ENCODE results near the gene SPEN. TPM values are rescaled to one million over a fixed set of nuclear protein-coding genes. Genes with fewer than 3 reads are reported as not detected.

SPEN gene
- polyA plus RNA-seq, 4 donors: 50.3 to 64.7 (median 56.2) TPM

- DNase-seq (ENCODE audit: low read depth in 4 of 4, low spot score in 3 of 4): no peak
These were observed 4.7 kb downstream of the SPEN start for GRCh38 chr1:15852036-15852827.

- DNase-seq (ENCODE audit: low read depth in 4 of 4, low spot score in 3 of 4): no peak
These were observed 5.4 kb downstream of the SPEN start for GRCh38 chr1:15852828-15853302.

GRCh38 chr1:15856888-15857287 lies 9.4 kb downstream of the SPEN start:
- DNase-seq (ENCODE audit: low read depth in 4 of 4, low spot score in 3 of 4): no peak

DNA sequence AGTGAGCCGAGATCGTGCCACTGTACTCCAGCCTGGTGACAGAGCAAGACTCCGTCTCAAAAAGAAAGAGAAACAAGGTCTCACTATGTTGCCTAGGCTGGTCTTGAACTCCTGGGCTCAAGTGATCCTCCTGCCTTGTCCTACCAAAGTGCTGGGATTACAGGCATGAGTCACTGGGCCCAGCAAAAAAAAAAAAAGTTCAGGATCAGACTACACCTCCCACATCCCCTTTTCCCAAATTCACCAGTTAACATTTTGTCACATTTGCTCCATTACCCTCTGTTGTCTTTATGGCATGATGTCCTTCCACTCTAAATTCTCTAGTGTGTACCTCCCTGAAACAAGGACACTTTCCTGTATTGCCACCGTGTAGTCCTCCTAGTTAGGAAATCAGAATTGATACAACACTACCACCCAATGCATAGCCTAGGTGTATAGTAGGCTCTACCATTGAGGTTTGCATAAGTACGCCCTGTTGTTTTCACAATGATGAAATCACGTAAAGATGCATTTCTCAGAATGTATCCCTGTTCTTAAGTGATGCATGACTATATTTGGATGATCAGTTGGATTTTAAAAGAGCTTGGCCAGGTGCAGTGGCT lies 10.7 kb downstream of the SPEN start:
- DNase-seq (ENCODE audit: low read depth in 4 of 4, low spot score in 3 of 4): no peak

DNA sequence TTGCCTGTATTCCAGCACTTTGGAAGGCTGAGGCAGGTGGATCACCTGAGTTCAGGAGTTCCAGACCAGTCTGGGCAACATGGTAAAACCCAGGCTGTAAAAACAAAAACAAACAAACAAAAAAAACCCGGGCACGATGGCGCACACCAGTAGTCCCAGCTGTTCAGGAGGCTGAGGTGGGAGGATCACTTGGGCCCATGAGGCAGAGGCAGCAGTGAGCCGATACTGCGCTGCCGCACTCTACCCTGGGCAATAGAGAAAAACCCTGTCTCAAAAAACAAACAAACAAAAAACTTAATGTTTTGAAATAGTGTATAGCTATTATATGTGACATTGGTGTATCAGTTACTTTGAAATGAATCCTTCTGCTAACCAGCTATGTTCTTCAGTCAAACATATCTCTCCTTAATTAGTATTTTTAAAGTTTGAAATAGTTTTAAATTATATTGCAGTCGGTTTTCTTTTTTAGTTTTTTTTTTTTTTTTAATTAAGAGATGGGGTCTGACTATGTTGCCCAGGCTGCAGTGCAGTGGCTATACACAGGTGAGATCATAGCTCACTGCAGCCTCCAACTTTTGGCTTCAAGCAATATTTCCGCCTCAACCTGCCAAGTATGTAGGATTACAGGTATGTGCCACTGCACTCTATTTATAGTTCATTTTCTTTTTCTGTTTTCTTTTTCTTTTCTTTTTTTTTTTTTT lies 11.3 kb downstream of the SPEN start:
- DNase-seq (ENCODE audit: low read depth in 4 of 4, low spot score in 3 of 4): no peak

DNA sequence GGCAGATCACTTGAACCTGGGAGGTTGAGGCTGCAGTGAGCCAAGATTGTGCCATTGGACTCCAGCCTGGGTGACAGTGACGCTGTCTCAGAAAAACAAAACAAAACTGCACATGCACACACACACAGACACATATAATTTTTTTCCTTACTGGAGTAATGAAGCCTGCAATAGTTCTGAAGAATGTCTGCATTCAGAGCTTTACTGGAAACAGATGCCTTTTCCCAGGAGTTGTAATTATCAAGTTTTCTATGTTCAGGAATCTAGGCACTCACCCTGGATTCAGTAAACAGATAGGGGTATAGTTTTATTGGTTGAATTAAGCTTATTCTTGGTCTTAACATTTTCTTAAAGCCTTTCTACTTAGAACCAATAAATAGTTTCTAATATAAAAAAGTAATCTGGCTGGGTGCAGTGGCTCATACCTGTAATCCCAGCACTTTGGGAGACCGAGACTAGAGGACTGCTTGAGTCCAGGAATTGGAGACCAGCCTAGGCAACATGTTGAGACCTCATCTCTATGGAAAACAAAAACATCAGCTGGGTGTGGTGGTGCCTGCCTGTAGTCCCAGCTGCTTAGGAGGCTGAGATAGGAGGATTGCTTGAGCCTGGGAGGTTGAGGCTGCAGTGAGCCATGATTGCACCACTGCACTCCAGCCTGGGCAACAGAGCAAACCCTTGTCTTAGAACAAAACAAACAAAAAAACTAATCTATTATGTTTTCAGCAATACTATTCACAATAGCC lies 15.8 kb downstream of the SPEN start:
- DNase-seq (ENCODE audit: low read depth in 4 of 4, low spot score in 3 of 4): no peak

GRCh38 chr1:15866721-15867201 lies 19.3 kb downstream of the SPEN start:
- no peak for DNase-seq (ENCODE audit: low read depth in 4 of 4, low spot score in 3 of 4)

DNA sequence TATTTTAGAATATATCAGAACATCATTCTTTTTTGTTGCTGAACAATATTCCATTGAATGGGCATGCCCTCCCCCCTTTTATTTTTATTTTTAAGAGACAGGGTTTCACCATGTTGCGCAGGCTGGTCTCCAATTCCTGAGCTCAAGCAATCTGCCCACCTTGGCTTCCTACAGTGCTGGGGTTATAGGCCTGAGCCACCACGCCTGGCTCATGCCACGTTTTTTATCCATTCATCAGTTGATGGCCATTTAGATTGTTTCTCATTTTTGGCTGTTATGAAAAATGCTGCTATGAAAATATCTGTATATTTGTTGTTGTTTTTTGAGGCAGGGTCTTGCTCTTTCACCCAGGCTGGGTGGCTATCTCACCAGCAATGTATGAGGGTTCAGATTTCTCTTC lies 19.8 kb downstream of the SPEN start:
- no peak for DNase-seq (ENCODE audit: low read depth in 4 of 4, low spot score in 3 of 4)

GRCh38 chr1:15869413-15869812 lies 21.9 kb downstream of the SPEN start:
- DNase-seq (ENCODE audit: low read depth in 4 of 4, low spot score in 3 of 4): no peak

- no peak for DNase-seq (ENCODE audit: low read depth in 4 of 4, low spot score in 3 of 4)
These were observed 22.9 kb downstream of the SPEN start for GRCh38 chr1:15870421-15870820.

DNA sequence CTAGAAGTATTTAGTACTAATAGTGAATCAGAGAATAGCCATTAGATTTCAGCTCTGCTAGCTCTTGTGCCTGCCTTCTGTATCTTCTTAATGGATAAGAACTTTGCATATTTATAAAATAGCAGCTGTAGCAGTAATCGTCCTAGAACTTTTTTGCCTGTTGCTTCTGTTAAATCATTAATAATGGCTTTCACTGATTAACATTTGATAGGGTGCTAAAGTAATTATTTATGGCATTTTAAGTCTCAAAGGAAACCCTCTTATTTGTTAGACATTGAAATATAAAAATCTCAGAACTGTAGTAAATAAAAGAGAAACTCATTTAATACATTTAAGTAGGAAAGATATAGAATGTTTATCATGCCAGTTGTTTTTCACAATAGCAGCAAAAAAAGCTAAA lies 27.0 kb downstream of the SPEN start:
- DNase-seq (ENCODE audit: low read depth in 4 of 4, low spot score in 3 of 4): no peak

GRCh38 chr1:15876357-15877055 lies 29.0 kb downstream of the SPEN start:
- DNase-seq (ENCODE audit: low read depth in 4 of 4, low spot score in 3 of 4): no peak

- no peak for DNase-seq (ENCODE audit: low read depth in 4 of 4, low spot score in 3 of 4)
These were observed 34.5 kb downstream of the SPEN start for GRCh38 chr1:15881961-15882360.

DNA sequence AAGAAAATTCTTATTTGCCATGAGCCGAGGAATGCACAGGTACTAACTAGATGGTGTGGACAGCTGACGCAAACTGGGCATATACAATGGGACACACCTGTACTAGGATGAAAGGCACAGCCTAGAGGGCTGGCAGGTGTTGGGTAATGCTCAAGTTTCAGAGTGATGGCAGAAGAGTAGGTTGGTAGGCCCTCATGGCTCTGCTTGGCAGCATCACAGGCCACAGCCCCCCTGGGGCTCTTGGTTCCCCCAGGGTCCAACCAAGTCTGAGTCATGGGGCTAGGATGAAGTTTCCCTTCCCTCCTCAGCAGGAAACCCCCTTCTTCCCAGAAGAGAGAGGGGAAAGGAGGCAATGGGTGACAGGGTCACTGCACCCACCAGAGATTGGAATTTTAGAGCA lies 35.2 kb downstream of the SPEN start:
- DNase-seq (ENCODE audit: low read depth in 4 of 4, low spot score in 3 of 4): no peak

DNA sequence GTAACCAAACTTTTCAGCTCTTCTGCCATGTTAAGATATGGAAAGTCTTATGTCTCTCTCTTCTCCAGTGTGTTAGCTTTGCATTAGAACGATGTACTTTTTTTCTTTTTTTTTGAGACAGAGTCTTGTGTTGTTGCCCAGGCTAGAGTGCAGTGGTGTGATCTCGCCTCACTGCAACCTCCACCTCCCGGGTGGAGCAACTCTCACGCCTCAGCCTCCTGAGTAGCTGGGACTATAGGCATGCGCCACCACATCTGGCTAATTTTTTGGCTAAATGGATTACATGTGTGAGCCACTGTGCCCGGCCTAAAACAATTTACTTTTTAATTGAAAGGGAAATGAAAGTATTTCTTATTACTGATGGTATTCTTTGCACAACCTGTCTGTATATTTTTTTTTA lies 35.8 kb downstream of the SPEN start:
- DNase-seq (ENCODE audit: low read depth in 4 of 4, low spot score in 3 of 4): no peak

GRCh38 chr1:15884477-15884876 lies 37.0 kb downstream of the SPEN start:
- DNase-seq (ENCODE audit: low read depth in 4 of 4, low spot score in 3 of 4): no peak

DNA sequence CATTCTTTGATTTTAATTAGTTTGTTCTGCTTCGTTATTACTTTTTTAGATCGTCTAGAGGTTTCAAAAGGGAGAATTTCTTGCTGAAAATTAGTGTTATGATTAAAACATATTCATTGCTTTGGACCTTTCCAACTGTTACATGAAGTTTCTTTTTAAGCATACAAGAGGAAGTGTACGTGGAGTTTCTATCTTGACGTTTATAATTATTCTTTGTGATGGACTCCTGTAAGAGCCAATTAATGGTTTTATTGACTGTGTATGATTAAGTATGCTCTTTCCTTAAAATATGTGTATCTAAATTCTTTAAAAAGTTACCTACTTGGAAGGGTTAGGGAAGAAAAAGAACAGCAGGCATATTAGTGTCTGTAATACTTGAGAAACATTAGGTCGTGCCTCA lies 37.8 kb downstream of the SPEN start:
- DNase-seq (ENCODE audit: low read depth in 4 of 4, low spot score in 3 of 4): no peak

DNA sequence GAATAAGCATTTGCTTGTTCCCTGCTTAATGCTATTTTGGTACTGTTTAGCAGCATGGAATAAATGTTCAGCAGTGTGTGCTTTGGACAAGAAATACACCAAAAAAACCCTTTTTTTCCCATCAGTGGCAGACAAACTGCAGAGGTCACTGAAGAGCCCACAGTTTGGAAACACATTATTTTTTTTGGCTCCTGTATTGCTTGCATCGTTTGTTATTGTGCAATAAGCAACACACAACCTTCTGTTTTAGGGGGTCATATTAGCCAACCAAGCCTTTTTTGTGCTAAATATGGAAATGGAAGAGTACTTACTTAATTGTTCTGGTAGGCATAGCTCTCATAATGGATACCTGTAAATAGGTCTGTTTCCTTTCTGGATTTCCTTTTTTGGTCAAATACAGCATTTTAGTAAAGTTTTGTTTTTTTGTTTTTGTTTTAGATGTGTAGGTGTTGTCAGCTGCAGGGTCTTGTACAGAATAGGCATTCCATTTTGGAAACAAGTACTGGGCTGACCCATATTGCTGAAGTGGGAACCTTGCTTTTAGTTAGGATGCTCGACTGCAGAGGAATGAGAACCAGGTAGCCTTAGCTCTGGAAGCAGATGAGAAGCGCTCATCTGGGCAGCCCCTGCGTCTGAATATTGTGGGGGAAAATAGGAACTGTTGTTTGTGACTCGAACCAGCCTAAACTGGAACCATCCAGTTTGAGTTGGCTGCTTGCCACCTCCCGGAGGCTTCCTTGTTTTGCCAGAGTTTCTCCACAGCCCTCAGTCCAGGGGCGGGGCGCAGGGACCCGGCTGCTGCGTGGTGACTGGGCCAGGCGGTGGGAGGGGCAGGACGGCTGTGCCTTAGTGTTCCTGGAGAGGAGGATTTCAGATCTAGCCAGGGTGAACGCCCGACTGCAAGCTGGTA lies 38.4 kb downstream of the SPEN start:
- DNase-seq (ENCODE audit: low read depth in 4 of 4, low spot score in 3 of 4): peak; percentile 90 to 95 (median 95)

DNA sequence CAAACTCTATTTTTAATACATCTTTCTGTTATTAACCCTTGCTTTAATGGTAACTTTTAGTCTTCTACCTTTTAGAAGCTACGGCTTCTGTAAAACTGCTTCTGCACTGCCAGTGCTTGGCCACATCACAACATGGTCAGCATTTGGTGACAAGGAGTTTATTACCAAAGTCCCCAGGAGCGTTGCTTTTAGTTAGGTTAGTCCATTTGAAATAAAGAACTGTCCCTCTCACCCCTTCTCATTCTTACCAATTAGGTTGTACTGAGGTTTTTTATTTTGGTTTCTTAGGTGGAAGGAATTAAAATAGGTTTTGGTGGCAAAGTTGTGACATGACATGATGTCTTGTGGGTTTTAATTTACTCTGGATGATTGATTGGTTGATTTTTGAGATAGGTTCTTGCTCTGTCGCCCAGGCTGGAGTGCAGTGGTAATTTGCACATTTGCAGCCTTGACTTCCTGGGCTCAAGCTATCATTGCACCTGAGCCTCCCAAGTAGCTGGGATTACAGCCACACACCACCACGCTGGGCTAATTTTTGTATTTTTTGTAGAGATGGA lies 39.2 kb downstream of the SPEN start:
- DNase-seq (ENCODE audit: low read depth in 4 of 4, low spot score in 3 of 4): no peak

Measured in left renal pelvis (tissue), 4 donors.